Spleen (tissue), 11 donors: ENCODE measurements around the gene SCFD2. TPM values are rescaled to one million over a fixed set of nuclear protein-coding genes. Genes with fewer than 3 reads are reported as not detected.
"Not testable (repeated sequence)": the region's sequence is repeated elsewhere in the genome, so short reads cannot be mapped to it uniquely, and the experiment has no call there.

ENCODE experiments used
- DNase-seq: peaks from one replicate; pipeline ENCODE4 v3.0.0-alpha.2; 2020
- H3K27ac ChIP-seq, 8 donors: fragments of 200-600 bp; sonication (generic) in 7 of 8; 1 replicate in 4 of 8; 2 replicates in 4 of 8; pipeline versions ENCODE4 v1.5.0 to v1.8.0; 2016 to 2021; ENCODE audit warnings: inconsistent platforms in 4 of 8, mild to moderate bottlenecking in 4 of 8, moderate library complexity in 1 of 8
- H3K27me3 ChIP-seq, 7 donors: fragments of 200-600 bp; sonication (generic) in 6 of 7; replicated peaks in 1 of 7; 1 replicate in 4 of 7; 2 replicates in 3 of 7; pipeline versions ENCODE4 v1.5.0 to v1.8.0; 2016 to 2021; ENCODE audit warnings: inconsistent platforms in 3 of 7, mild to moderate bottlenecking in 1 of 7
- H3K36me3 ChIP-seq, 6 donors: fragments of 200-600 bp; sonication (generic) in 5 of 6; 1 replicate in 4 of 6; 2 replicates in 2 of 6; pipeline versions ENCODE4 v1.5.0 to v1.8.0; 2016 to 2021; ENCODE audit warnings: inconsistent platforms in 2 of 6
- H3K4me1 ChIP-seq, 6 donors: fragments of 200-600 bp; sonication (generic) in 5 of 6; 1 replicate in 3 of 6; 2 replicates in 3 of 6; pipeline versions ENCODE4 v1.5.0 to v1.8.0; 2016 to 2021; ENCODE audit warnings: inconsistent platforms in 3 of 6
- H3K4me3 ChIP-seq, 8 donors: fragments of 200-600 bp; sonication (generic) in 7 of 8; 1 replicate in 4 of 8; 2 replicates in 4 of 8; pipeline versions ENCODE4 v1.5.0 to v1.8.0; 2016 to 2021; ENCODE audit warnings: inconsistent platforms in 4 of 8, mild to moderate bottlenecking in 4 of 8, moderate library complexity in 2 of 8
- H3K9me3 ChIP-seq, 8 donors: fragments of 200-600 bp; sonication (generic) in 7 of 8; 1 replicate in 4 of 8; 2 replicates in 4 of 8; pipeline versions ENCODE4 v1.5.0 to v1.8.0; 2016 to 2021; ENCODE audit warnings: inconsistent platforms in 4 of 8
- CTCF ChIP-seq, 11 experiments: fragments of 200-600 bp in 7 of 11; fragments of 450-650 bp in 4 of 11; sonication (generic) in 4 of 11; IDR thresholded peaks in 8 of 11; conservative IDR thresholded peaks in 3 of 11; 1 replicate in 7 of 11; 2 replicates in 4 of 11; pipeline versions ENCODE4 v1.4.0 to v1.8.0; 2016 to 2021; ENCODE audit warnings: antibody characterized with exemption in 11 of 11, inconsistent platforms in 4 of 11, mild to moderate bottlenecking in 1 of 11
- POLR2A ChIP-seq, 3 donors: fragments of 450-650 bp; IDR thresholded peaks; one replicate each; pipeline ENCODE4 v1.5.1; 2017; ENCODE audit warnings: antibody characterized with exemption in 3 of 3, mild to moderate bottlenecking in 1 of 3
- POLR2AphosphoS5 ChIP-seq, 3 donors: sonication (generic); formaldehyde crosslinking; IDR thresholded peaks; one replicate each; pipeline ENCODE4 v1.5.1; 2017; ENCODE audit warnings: antibody characterized with exemption in 3 of 3
- WGBS, 5 donors: extraction: QIAGEN DNeasy Blood & Tissue Kit in 3 of 5; methylation state at CpG; one replicate each; pipeline versions ENCODE4 v1.1.5 to v1.1.7; 2013 to 2018; 5-methylcytosine and 5-hydroxymethylcytosine counted together
- intact Hi-C: fragments of 100-400 bp; cut with DNase I; formaldehyde crosslinking; loops from one replicate; pipeline ENCODE4 v1.15.0; 2023; ENCODE audit warnings: low total_unique reads
- polyA plus RNA-seq, 3 donors: library from polyadenylated mRNA; stranded (reverse); fragments of 200-250 nt; gene quantifications; one replicate each; pipeline ENCODE4 v1.2.1, GENCODE V29; 2013
- total RNA-seq, 7 donors: library from RNA; depleted of rRNA in 3 of 7; stranded (reverse); fragments of >200 nt in 3 of 7; fragmentation: NEBNext Ultra II Directional in 4 of 7; extraction: Animal tissue kit (Norgen Biotek cat#: 25700) in 4 of 7; gene quantifications; one replicate each; pipeline versions ENCODE4 v1.1.0 to v1.2.1, GENCODE V29; 2016 to 2021
- donor health status: healthy with polysubstance abuse.
- donor health status: DM: no; HTN: no; CAD: no; lungs with moderate emphysema.
- donor health status: DM: no; HTN: no; CAD: no.
- donor health status: Bipolar disorder and iron deficiency.
- donor health status: healthy.
- donor health status: DM: no; HTN: no; CAD: no.
- donor health status: DM: yes; HTN: yes; CAD: no.

SCFD2 gene
- total and polyA plus RNA-seq, 10 donors = 3.6 to 42.1 (median 21.1) TPM

DNA sequence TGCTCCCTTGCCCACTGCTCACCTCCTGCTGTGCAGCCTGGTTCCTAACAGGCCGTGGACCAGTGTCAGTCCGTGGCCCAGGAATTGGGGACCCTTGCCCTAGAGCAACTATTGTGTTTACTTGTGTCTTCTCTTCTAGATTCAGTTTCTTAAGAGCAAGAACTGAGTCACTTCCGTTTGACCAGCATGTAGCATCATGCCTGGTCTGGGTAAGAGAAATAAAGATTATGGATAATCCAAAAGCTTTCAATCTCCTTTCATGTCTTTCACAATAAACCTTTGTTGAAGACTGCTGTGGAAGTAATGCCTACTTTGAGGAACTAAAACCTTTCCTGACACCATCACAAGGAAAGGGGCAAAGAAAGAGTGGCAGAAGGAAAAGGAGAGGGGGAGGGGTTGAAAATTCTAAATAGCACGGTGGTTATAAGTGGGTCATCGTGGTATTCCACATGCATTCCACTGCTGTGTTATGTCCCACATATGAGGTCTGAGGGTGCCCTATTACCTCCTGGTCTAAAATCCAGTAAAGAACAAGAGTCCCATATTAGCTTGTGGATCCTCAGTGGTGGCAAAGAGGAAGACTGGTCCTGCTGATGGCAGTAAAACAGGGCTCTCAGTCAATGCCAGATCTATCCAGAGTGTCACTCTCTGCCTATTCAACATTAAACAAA lies 370.4 kb downstream of the SCFD2 start:
- WGBS, 5 donors = 82 to 87% (median 83%) methylated on average over 5 of the region's 5 CpGs
- TF ChIP-seq POLR2AphosphoS5 (IDR thresholded peaks at IDR 0.05) (no peak), CTCF (IDR thresholded peaks at IDR 0.05 in 8 of 11, conservative IDR thresholded peaks at IDR 0.05 in 3 of 11) (no peak), POLR2A (IDR thresholded peaks at IDR 0.05) (no peak)
- intact Hi-C loops = no loop called here
- Histone ChIP-seq H3K4me1 (peaks cover 0 to 25% (median 10%) of the 10 kb centered on the region in 6 donors), H3K9me3 (no peaks in the 10 kb centered on the region), H3K27ac (peak overlapping the region in 7 of 8 donors; percentile 43 to 82 (median 76)), H3K4me3 (no peak overlapping the region), H3K36me3 (no peaks in the 10 kb centered on the region), H3K27me3 (no peaks in the 10 kb centered on the region)
- no peak for DNase-seq

- no peak for TF ChIP-seq CTCF (IDR thresholded peaks at IDR 0.05 in 8 of 11, conservative IDR thresholded peaks at IDR 0.05 in 3 of 11)
- TF ChIP-seq POLR2A (IDR thresholded peaks at IDR 0.05) = no peak
- no peak for TF ChIP-seq POLR2AphosphoS5 (IDR thresholded peaks at IDR 0.05)
- Histone ChIP-seq H3K4me1 (peaks cover 0 to 25% (median 10%) of the 10 kb centered on the region in 6 donors), H3K27me3 (no peaks in the 10 kb centered on the region), H3K27ac (peak overlapping the region in 5 of 8 donors; percentile 24 to 82 (median 75)), H3K4me3 (no peak overlapping the region), H3K9me3 (no peaks in the 10 kb centered on the region), H3K36me3 (no peaks in the 10 kb centered on the region)
- intact Hi-C loops = no loop called here
- DNase-seq = no peak
- 89 to 96% (median 91%) methylated on average over 4 of the region's 4 CpGs for WGBS, 5 donors
Observed at GRCh38 chr4:52994567-52994966, 371.3 kb downstream of the SCFD2 start.

GRCh38 chr4:52993771-52994170 lies 372.1 kb downstream of the SCFD2 start:
- WGBS, 5 donors = 85 to 91% (median 88%) methylated on average over 6 of the region's 6 CpGs
- intact Hi-C loops = no loop called here
- no peak overlapping the region for H3K4me3 ChIP-seq
- peaks cover 0 to 25% (median 10%) of the 10 kb centered on the region in 6 donors for H3K4me1 ChIP-seq
- H3K36me3 ChIP-seq = no peaks in the 10 kb centered on the region
- no peak for DNase-seq
- no peaks in the 10 kb centered on the region for H3K27me3 ChIP-seq
- TF ChIP-seq POLR2AphosphoS5 (IDR thresholded peaks at IDR 0.05) = no peak
- no peak for TF ChIP-seq POLR2A (IDR thresholded peaks at IDR 0.05)
- no peak for TF ChIP-seq CTCF (IDR thresholded peaks at IDR 0.05 in 8 of 11, conservative IDR thresholded peaks at IDR 0.05 in 3 of 11)
- H3K9me3 ChIP-seq = no peaks in the 10 kb centered on the region
- peak overlapping the region in 5 of 8 donors; percentile 24 to 82 (median 75) for H3K27ac ChIP-seq

DNA sequence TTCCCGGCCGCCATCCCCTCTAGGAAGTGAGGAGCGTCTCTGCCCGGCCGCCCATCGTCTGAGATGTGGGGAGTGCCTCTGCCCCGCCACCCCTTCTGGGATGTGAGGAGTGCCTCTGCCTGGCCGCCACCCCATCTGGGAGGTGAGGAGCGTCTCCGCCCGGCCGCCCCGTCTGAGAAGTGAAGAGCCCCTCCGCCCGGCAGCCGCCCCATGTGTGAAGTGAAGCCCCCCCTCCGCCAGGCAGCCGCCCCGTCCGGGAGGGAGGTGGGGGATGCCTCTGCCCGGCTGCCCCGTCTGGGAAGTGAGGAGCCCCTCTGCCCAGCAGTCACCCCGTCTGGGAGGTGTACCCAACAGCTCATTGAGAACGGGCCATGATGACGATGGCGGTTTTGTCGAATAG lies 373.3 kb downstream of the SCFD2 start:
- Histone ChIP-seq H3K4me1 (peaks cover 0 to 24% (median 10%) of the 10 kb centered on the region in 6 donors), H3K27ac (peak overlapping the region in 2 of 8 donors; percentile 48 to 50)
- H3K9me3 ChIP-seq, DNase-seq, H3K36me3 ChIP-seq, H3K27me3 ChIP-seq, H3K4me3 ChIP-seq, intact Hi-C loops: not testable (repeated sequence)
- WGBS, 5 donors = 90 to 97% (median 96%) methylated on average over 14 to 27 of the region's 27 CpGs
